Measurements from ENCODE around the gene TANGO6.

Gene TANGO6

DNA sequence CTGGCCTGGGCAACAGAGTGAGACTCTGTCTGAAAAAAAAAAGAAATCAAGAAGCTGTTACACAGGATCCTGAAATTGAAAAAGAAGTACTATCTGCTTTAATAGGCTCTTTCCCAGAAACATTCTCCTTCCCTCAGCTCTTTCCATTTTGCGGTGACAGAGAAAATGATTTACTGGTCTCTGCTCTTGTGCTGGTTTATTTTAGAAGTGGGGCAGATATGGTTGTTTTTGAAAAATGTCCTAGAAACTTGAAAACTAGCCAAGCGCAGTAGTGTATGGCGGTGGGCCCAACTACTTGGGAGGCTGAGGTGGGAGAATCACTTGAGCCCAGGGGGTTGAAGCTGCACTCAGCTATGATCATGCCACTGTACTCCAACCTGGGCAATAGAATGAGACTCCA lies 28.8 kb upstream of the TANGO6 start:
- no peak for TF ChIP-seq CTCF (IDR thresholded peaks at IDR 0.05; ENCODE audit: insufficient read depth, low read depth, low read length, missing control alignments)

GRCh38 chr16:68823401-68824135 lies 19.8 kb upstream of the TANGO6 start:
- TF ChIP-seq CTCF (IDR thresholded peaks at IDR 0.05; ENCODE audit: insufficient read depth, low read depth, low read length, missing control alignments) = no peak
- H3K4me3 ChIP-seq (ENCODE audit: low read length) = no peak overlapping the region
- peak; percentile 61 for DNase-seq (ENCODE audit: low read depth)

More for the DNA sequence above, 28.8 kb upstream of the TANGO6 start:
- no peak overlapping the region for H3K4me3 ChIP-seq (ENCODE audit: low read length)
- DNase-seq (ENCODE audit: low read depth) = no peak

DNA sequence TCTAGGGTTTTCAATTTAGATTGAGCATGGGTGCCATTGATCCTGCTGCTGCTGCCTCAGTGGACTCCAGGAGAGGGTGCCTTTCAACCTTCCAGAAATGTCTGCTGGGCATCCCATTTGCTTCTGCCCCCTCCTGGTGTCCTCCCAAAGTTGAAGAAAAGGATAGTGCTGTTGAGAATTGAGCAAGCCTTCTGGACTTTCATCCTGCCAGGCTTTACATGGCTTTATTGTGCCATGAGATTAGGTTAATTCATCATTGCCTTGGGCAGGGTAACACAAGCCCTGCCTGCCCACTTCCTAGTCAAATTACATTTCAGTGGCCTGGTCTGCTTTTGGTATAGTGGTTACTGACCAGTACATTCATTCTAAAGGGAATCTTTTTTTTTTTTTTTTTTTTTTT lies 17.9 kb upstream of the TANGO6 start:
- TF ChIP-seq CTCF (IDR thresholded peaks at IDR 0.05; ENCODE audit: insufficient read depth, low read depth, low read length, missing control alignments) = peak; percentile 14
- DNase-seq (ENCODE audit: low read depth) = no peak
- H3K4me3 ChIP-seq (ENCODE audit: low read length) = no peak overlapping the region

DNA sequence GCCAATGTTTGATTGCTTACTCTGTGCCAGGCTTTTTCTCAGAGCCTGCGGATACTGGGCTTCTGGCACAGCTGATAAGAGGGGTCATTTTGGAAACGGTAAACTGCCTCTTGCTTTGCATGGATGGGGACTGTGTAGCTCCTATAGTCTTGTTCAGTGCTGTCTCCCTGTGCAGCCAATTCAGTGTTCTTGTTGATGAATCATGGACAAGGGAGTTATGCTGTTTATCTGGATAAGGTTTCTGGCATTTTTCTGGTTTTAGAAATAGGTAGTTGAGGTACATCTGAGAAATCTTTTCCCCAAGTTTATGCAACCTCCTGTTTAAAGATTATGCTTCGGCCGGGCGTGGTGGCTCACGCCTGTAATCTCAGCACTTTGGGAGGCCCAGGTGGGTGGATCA lies 16.7 kb upstream of the TANGO6 start:
- no peak for DNase-seq (ENCODE audit: low read depth)
- no peak for TF ChIP-seq CTCF (IDR thresholded peaks at IDR 0.05; ENCODE audit: insufficient read depth, low read depth, low read length, missing control alignments)
- H3K4me3 ChIP-seq (ENCODE audit: low read length) = no peak overlapping the region

DNA sequence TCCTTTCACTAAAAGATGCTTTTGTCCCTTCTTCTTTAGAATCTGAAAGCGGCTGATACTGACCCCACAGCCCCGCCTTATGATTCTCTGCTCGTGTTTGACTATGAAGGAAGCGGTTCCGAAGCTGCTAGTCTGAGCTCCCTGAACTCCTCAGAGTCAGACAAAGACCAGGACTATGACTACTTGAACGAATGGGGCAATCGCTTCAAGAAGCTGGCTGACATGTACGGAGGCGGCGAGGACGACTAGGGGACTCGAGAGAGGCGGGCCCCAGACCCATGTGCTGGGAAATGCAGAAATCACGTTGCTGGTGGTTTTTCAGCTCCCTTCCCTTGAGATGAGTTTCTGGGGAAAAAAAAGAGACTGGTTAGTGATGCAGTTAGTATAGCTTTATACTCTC lies 10.1 kb upstream of the TANGO6 start:
- no peak for DNase-seq (ENCODE audit: low read depth)
- no peak for TF ChIP-seq CTCF (IDR thresholded peaks at IDR 0.05; ENCODE audit: insufficient read depth, low read depth, low read length, missing control alignments)
- H3K4me3 ChIP-seq (ENCODE audit: low read length) = no peak overlapping the region

DNA sequence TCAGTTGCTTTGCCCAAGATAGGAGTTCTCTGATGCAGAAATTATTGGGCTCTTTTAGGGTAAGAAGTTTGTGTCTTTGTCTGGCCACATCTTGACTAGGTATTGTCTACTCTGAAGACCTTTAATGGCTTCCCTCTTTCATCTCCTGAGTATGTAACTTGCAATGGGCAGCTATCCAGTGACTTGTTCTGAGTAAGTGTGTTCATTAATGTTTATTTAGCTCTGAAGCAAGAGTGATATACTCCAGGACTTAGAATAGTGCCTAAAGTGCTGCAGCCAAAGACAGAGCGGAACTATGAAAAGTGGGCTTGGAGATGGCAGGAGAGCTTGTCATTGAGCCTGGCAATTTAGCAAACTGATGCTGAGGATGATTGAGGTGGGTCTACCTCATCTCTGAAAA lies 8.8 kb upstream of the TANGO6 start:
- H3K4me3 ChIP-seq (ENCODE audit: low read length) = no peak overlapping the region
- no peak for DNase-seq (ENCODE audit: low read depth)
- no peak for TF ChIP-seq CTCF (IDR thresholded peaks at IDR 0.05; ENCODE audit: insufficient read depth, low read depth, low read length, missing control alignments)

DNA sequence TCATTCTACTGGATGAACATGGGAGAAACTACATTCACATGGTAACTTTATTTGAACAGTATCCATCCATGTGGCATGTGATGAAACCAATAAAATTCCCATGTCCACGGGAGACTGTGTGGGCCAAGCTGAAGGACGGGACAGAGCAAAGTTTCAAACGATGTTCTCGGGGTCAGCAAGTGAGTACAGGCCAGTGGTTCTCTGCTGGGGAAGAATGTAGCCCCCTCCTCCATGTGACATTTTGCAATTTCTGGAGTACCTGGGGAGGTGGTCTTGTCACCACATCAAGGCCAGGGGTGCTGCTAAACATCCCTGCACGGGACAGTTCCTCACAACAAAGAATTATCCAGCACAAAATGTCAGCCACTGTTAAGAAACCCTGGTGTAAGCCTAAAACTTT lies 7.4 kb upstream of the TANGO6 start:
- H3K4me3 ChIP-seq (ENCODE audit: low read length) = no peak overlapping the region
- TF ChIP-seq CTCF (IDR thresholded peaks at IDR 0.05; ENCODE audit: insufficient read depth, low read depth, low read length, missing control alignments) = no peak
- no peak for DNase-seq (ENCODE audit: low read depth)

All from epithelial cell of esophagus (primary cell).